HFFc6 (cell line): ENCODE results near the gene PPFIA3. TPM values are rescaled to one million over a fixed set of nuclear protein-coding genes. Genes with fewer than 3 reads are reported as not detected.
"Not testable (repeated sequence)": the region's sequence is repeated elsewhere in the genome, so short reads cannot be mapped to it uniquely, and the experiment has no call there.

Source experiments
- DNase-seq: peaks from one replicate; pipeline ENCODE4 v3.0.0-alpha.2; 2018
- H3K27ac Mint-ChIP-seq: 2 replicates; pipeline ENCODE4 v1.8.0; 2020; ENCODE audit warnings: mild to moderate bottlenecking, mixed read lengths
- H3K27me3 Mint-ChIP-seq: 2 replicates; pipeline ENCODE4 v1.8.0; 2021; ENCODE audit warnings: mild to moderate bottlenecking, moderate library complexity, mixed read lengths; ENCODE audit not compliant: insufficient read depth
- H3K36me3 Mint-ChIP-seq: 2 replicates; pipeline ENCODE4 v1.8.0; 2021; ENCODE audit warnings: low read depth, mixed read lengths
- H3K4me1 Mint-ChIP-seq: 2 replicates; pipeline ENCODE4 v1.8.0; 2020; ENCODE audit warnings: low read depth, mixed read lengths
- H3K4me3 Mint-ChIP-seq: 2 replicates; pipeline ENCODE4 v1.8.0; 2020; ENCODE audit warnings: mild to moderate bottlenecking, moderate library complexity, mixed read lengths
- H3K9me3 Mint-ChIP-seq: 2 replicates; pipeline ENCODE4 v1.8.0; 2020; ENCODE audit warnings: mild to moderate bottlenecking, mixed read lengths
- total RNA-seq, 6 experiments: library from RNA; stranded (reverse); fragmentation: NEBNext Ultra II Directional; extraction: Animal tissue kit (Norgen Biotek cat#: 25700); gene quantifications; 2 replicates in 1 of 6; 3 replicates in 5 of 6; pipeline ENCODE4 v1.2.3, GENCODE V29; 2021
- TF ChIP-seq, protein P1 (sequence below): fragments of 200-600 bp; sonication (generic); IDR thresholded peaks from 2 replicates; pipeline ENCODE4 v1.5.0; 2021; ENCODE audit warnings: antibody characterized with exemption, mild to moderate bottlenecking

PPFIA3 gene
- total RNA-seq, 6 experiments from 2014 or later: 1.9 to 2.4 (median 2.3) TPM

DNA sequence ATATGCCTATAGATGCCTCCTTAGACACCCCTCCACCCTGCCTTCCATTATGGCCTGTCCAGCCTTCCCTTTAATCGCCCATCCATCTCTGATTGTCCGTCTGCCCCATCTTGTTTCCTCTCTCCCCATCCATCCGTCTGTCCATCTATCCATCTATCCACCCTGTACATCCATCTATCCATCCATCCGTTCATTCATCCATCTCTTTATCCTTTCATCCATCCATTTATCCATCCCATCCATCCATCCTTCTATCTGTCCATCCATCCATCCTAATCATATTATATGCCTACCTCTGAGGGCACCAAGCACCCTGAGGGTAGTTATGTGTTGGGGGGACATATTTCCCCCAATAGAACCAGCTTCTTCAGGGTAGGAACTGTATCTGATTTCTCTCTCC lies 61.3 kb downstream of the PPFIA3 start:
- TF ChIP-seq, protein P1, sequence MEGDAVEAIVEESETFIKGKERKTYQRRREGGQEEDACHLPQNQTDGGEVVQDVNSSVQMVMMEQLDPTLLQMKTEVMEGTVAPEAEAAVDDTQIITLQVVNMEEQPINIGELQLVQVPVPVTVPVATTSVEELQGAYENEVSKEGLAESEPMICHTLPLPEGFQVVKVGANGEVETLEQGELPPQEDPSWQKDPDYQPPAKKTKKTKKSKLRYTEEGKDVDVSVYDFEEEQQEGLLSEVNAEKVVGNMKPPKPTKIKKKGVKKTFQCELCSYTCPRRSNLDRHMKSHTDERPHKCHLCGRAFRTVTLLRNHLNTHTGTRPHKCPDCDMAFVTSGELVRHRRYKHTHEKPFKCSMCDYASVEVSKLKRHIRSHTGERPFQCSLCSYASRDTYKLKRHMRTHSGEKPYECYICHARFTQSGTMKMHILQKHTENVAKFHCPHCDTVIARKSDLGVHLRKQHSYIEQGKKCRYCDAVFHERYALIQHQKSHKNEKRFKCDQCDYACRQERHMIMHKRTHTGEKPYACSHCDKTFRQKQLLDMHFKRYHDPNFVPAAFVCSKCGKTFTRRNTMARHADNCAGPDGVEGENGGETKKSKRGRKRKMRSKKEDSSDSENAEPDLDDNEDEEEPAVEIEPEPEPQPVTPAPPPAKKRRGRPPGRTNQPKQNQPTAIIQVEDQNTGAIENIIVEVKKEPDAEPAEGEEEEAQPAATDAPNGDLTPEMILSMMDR: no peak
- peaks cover 45% of the 10 kb centered on the region for H3K36me3 Mint-ChIP-seq
- no peaks in the 10 kb centered on the region for H3K4me1 Mint-ChIP-seq
- H3K27ac Mint-ChIP-seq: no peak overlapping the region
- no peak for DNase-seq
- no peak overlapping the region for H3K4me3 Mint-ChIP-seq
- peaks cover 3% of the 10 kb centered on the region for H3K27me3 Mint-ChIP-seq
- H3K9me3 Mint-ChIP-seq: no peaks in the 10 kb centered on the region; the same call in 1 of the 2 replicates

DNA sequence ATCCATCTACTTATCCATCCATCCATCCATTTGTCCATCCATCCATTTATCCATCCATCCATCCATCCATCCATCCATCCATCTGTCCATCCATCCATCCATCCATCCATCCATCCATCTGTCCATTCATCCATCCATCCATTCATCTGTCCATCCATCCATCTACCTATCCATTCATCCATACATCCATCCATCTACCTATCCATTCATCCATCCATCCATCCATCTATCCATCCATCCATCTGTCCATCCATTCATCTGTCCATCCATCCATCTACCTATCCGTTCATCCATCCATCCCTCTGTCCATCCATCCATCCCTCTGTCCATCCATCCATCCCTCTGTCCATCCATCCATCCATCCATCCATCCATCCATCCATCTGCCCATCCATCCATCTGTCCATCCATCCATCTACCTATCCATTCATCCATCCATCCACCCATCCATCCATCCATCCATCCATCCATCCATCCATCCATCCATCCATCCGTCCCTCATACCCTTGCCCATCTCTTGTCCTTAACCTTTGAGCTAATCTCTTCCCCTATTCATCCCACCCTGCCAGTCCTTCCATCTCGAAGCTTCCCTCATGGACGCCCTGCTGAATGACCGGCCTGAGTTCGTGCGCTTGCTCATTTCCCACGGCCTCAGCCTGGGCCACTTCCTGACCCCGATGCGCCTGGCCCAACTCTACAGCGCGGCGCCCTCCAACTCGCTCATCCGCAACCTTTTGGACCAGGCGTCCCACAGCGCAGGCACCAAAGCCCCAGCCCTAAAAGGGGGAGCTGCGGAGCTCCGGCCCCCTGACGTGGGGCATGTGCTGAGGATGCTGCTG lies 62.9 kb downstream of the PPFIA3 start:
- H3K27ac Mint-ChIP-seq, H3K4me1 Mint-ChIP-seq, H3K9me3 Mint-ChIP-seq, DNase-seq, H3K27me3 Mint-ChIP-seq, H3K4me3 Mint-ChIP-seq: not testable (repeated sequence)
- H3K36me3 Mint-ChIP-seq: peaks cover 45% of the 10 kb centered on the region

DNA sequence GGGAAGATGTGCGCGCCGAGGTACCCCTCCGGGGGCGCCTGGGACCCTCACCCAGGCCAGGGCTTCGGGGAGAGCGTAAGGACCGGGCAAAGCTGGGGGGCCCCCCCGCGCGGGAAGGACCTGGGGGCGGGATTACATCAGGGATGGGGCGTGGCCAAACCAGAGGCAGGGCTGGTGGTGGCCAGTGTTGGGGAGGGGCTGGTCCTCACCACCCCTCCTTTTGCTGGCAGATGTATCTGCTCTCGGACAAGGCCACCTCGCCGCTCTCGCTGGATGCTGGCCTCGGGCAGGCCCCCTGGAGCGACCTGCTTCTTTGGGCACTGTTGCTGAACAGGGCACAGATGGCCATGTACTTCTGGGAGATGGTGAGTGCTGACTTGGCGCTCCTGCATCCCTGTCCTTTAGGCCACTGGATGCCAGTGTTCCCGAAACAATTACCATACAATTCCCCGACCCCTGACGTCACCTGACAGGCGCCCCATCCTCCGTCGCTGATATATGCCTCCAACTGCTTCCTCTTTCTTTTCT lies 63.6 kb downstream of the PPFIA3 start:
- Mint-ChIP-seq H3K9me3 (no peaks in the 10 kb centered on the region; the same call in 1 of the 2 replicates), H3K4me3 (no peak overlapping the region), H3K27me3 (peaks cover 3% of the 10 kb centered on the region; the same call in 1 of the 2 replicates), H3K36me3 (peaks cover 45% of the 10 kb centered on the region), H3K27ac (no peak overlapping the region), H3K4me1 (no peaks in the 10 kb centered on the region)
- TF ChIP-seq, protein P1: no peak
- no peak for DNase-seq

DNA sequence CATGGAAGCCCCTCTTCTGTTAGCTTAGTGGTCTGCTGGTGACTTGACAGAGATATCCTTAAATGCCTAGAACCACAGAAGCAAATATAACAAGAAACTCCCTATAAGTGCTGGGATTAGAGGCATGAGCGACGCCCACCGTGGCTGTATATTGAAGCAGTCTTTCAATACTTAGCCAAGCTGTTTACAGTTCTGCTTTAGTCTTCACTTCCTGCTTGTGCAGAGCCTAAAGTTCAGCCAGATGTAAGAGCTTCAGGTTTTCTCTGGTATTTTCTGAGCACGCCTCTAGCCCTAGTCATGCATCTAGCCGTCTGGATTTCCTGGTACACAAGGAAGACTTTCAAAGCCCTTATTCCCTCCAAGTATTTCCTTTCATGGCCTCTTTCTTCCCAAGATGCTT lies 66.8 kb downstream of the PPFIA3 start:
- Mint-ChIP-seq H3K36me3 (peaks cover 62% of the 10 kb centered on the region), H3K27me3 (peaks cover 3% of the 10 kb centered on the region; the same call in 1 of the 2 replicates), H3K9me3 (no peaks in the 10 kb centered on the region; the same call in 1 of the 2 replicates), H3K4me1 (peaks cover 4% of the 10 kb centered on the region; the same call in 1 of the 2 replicates), H3K4me3 (no peak overlapping the region), H3K27ac (no peak overlapping the region)
- TF ChIP-seq, protein P1: no peak
- no peak for DNase-seq

DNA sequence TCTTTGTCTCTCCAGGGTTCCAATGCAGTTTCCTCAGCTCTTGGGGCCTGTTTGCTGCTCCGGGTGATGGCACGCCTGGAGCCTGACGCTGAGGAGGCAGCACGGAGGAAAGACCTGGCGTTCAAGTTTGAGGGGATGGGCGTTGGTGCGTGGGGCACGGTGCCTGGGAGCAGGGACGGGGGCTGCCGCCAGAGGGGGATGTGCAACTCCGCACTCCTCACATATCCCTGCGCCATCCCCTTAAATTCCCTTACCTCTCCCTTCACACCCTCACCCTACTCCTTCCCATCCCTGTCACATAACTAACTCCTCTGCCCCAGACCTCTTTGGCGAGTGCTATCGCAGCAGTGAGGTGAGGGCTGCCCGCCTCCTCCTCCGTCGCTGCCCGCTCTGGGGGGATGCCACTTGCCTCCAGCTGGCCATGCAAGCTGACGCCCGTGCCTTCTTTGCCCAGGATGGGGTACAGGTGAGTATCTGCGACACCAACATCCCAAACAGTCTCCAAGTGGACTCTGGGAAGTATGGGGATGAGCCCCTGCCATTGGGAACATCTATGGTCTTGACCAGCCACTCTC lies 69.4 kb downstream of the PPFIA3 start:
- Mint-ChIP-seq H3K9me3 (no peaks in the 10 kb centered on the region; the same call in 1 of the 2 replicates), H3K4me1 (peaks cover 4% of the 10 kb centered on the region; the same call in 1 of the 2 replicates), H3K27me3 (peaks cover 3% of the 10 kb centered on the region; the same call in 1 of the 2 replicates), H3K36me3 (peaks cover 51% of the 10 kb centered on the region), H3K4me3 (no peak overlapping the region), H3K27ac (no peak overlapping the region)
- no peak for DNase-seq
- TF ChIP-seq, protein P1: no peak
